ENCODE results near the gene ACP7.
"Not testable (repeated sequence)": the region's sequence is repeated elsewhere in the genome, so short reads cannot be mapped to it uniquely, and the experiment has no call there.

The ACP7 gene

GRCh38 chr19:39139305-39139874 is 55.2 kb downstream of the ACP7 start:
- no peak for DNase-seq
- no peak for TF ChIP-seq POLR2A (IDR thresholded peaks at IDR 0.05; ENCODE audit: low read length)

GRCh38 chr19:39139971-39140453 is 55.8 kb downstream of the ACP7 start:
- TF ChIP-seq POLR2A (IDR thresholded peaks at IDR 0.05; ENCODE audit: low read length) (no peak), GATA1 (IDR thresholded peaks at IDR 0.05; ENCODE audit: low read depth, low read length) (no peak)
- peak; percentile 29 to 54 for DNase-seq

DNA sequence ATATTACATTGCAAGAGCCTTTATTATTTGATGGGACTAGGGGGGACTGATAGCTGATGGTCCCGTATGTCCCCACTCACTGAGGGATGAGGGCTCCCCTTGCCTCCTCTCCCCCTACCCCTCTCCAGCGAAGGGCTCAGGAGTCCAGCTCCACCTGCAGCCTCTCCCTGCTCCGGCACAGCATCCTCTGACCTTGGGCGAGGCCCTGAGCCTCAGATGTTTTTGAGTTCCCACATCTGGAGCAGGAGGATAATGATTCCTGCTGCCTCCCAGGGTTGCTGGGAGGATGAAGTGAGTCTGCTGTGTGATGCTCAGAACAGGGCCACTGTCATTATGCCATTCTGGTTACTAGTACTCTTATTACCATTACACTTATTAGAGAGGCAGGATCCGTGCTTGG is 56.4 kb downstream of the ACP7 start:
- DNase-seq: no peak
- TF ChIP-seq POLR2A (IDR thresholded peaks at IDR 0.05; ENCODE audit: low read length): no peak
- no peak for TF ChIP-seq GATA1 (IDR thresholded peaks at IDR 0.05; ENCODE audit: low read depth, low read length)

- DNase-seq: no peak
- TF ChIP-seq GATA1 (IDR thresholded peaks at IDR 0.05; ENCODE audit: low read depth, low read length) (no peak), POLR2A (IDR thresholded peaks at IDR 0.05; ENCODE audit: low read length) (no peak)
Observed at GRCh38 chr19:39141929-39142328, 57.8 kb downstream of the ACP7 start.

DNA sequence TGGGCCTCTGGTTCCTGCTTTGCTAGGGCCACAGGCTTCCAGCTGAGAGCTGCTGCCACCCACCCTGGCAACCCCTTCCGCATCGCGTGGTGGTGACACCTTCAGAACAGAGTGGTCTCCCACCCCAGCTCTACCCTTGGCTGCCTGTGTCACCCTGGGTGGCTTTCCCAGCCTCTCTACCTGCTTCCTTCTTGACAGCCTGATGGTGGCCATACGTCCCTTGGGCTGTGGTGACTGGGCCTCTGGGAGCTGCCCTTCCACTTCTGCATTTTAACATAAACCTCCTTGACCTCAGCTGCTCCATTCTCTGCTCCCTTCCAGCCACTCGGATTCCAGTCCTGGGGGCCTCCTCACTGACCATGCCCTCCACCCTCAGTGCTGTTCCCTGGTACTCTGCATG is 58.5 kb downstream of the ACP7 start:
- DNase-seq: no peak
- TF ChIP-seq GATA1 (IDR thresholded peaks at IDR 0.05; ENCODE audit: low read depth, low read length) (no peak), POLR2A (IDR thresholded peaks at IDR 0.05; ENCODE audit: low read length) (no peak)

DNA sequence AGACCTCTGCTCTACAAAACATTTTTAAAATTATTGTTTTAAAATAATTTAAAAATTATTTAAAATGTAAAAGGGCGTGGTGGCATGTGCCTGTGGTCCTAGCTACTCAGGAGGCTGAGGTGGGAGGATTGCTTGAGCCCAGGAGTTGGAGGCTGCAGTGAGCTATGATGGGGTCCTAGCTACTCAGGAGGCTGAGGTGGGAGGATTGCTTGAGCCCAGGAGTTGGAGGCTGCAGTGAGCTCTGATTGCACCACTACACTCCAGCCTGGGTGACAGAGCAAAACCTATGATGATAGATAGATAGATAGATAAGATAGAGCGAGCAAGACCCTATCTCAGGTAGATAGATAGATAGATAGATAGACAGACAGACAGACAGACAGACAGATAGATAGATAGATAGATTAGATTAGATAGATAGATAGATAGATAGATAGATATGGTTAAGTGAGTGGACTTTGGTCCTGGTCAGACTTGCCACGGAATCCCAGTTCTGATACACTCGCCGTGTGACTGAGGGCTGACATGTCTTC is 59.7 kb downstream of the ACP7 start:
- DNase-seq: not testable (repeated sequence)

GRCh38 chr19:39144290-39145071 is 60.3 kb downstream of the ACP7 start:
- DNase-seq: no peak

GRCh38 chr19:39145180-39145953 is 61.2 kb downstream of the ACP7 start:
- DNase-seq: peak; percentile 32 to 40
- TF ChIP-seq GATA1 (IDR thresholded peaks at IDR 0.05; ENCODE audit: low read depth, low read length) (no peak), POLR2A (IDR thresholded peaks at IDR 0.05; ENCODE audit: low read length) (no peak)

More at GRCh38 chr19:39144290-39145071, 60.3 kb downstream of the ACP7 start:
- no peak for TF ChIP-seq POLR2A (IDR thresholded peaks at IDR 0.05; ENCODE audit: low read length)

DNA sequence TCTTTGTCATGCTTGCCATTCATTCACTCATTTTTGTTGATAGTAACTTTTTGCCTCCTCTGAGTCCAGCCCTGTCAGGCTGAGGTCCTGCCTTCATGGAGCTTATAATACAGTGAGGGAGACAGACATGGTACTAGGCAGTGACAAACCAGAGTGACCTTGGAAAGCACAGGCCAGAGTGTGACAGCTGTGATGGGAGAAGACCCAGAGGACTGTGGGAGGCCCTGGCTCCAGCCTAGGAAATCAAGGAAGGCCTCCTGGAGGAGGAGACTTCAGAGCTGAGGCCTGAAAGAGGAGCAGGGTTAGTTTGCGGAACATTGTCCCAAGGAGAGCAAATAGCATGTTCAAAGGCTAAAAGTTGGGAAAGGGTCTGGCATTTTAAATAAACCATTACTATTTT is 61.9 kb downstream of the ACP7 start:
- TF ChIP-seq POLR2A (IDR thresholded peaks at IDR 0.05; ENCODE audit: low read length): no peak
- no peak for TF ChIP-seq GATA1 (IDR thresholded peaks at IDR 0.05; ENCODE audit: low read depth, low read length)
- DNase-seq: no peak

GRCh38 chr19:39146686-39147450 is 62.7 kb downstream of the ACP7 start:
- no peak for TF ChIP-seq POLR2A (IDR thresholded peaks at IDR 0.05; ENCODE audit: low read length)
- TF ChIP-seq GATA1 (IDR thresholded peaks at IDR 0.05; ENCODE audit: low read depth, low read length): no peak
- DNase-seq: no peak

- no peak for DNase-seq
- TF ChIP-seq GATA1 (IDR thresholded peaks at IDR 0.05; ENCODE audit: low read depth, low read length): no peak
- no peak for TF ChIP-seq POLR2A (IDR thresholded peaks at IDR 0.05; ENCODE audit: low read length)
Observed at GRCh38 chr19:39147480-39147879, 63.3 kb downstream of the ACP7 start.

- no peak for TF ChIP-seq POLR2A (IDR thresholded peaks at IDR 0.05; ENCODE audit: low read length)
- TF ChIP-seq GATA1 (IDR thresholded peaks at IDR 0.05; ENCODE audit: low read depth, low read length): no peak
- no peak for DNase-seq
Observed at GRCh38 chr19:39148939-39149529, 64.9 kb downstream of the ACP7 start.

DNA sequence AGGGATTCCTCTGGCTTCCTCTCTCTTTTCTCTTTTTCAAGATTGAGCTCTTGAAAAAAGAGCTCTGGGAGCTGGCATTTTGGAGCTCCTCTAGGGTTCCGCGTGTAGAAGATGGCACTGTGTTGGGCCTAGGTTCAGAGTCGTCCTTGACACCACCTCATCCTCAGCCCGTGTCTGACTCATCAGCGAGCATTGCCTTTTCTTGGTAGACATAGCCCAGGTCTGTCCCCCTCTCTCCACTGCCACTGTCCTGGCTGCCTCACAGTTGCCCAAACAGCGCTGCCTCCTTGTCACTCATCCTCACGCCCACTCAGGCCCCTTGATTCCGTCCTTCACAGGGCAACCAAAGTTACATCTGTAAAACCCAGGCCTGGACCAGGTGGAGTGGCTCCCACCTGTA is 66.1 kb downstream of the ACP7 start:
- TF ChIP-seq POLR2A (IDR thresholded peaks at IDR 0.05; ENCODE audit: low read length) (no peak), GATA1 (IDR thresholded peaks at IDR 0.05; ENCODE audit: low read depth, low read length) (no peak)
- DNase-seq: no peak

Measured in erythroblast (primary cell).